Stimulated activated naive CD8-positive, alpha-beta T cell treated with anti-CD3 and anti-CD28 coated beads, Interleukin-15, Interleukin-2, amounts not matched to agents 100 ng/mL and 50 ng/mL, for 24 hours (primary cell): ENCODE data around the gene PTPRF.
"Not testable (repeated sequence)": the region's sequence is repeated elsewhere in the genome, so short reads cannot be mapped to it uniquely, and the experiment has no call there.

Experiments
- H3K27ac Mint-ChIP-seq: one replicate; pipeline ENCODE4 v1.8.0; 2021; ENCODE audit warnings: mild to moderate bottlenecking, mixed read lengths
- H3K27me3 Mint-ChIP-seq: one replicate; pipeline ENCODE4 v1.8.0; 2021; ENCODE audit warnings: mixed read lengths
- H3K36me3 Mint-ChIP-seq: one replicate; pipeline ENCODE4 v1.8.0; 2021; ENCODE audit warnings: low read depth, mixed read lengths
- H3K4me1 Mint-ChIP-seq: one replicate; pipeline ENCODE4 v1.8.0; 2021; ENCODE audit warnings: low read depth, mixed read lengths
- H3K4me3 Mint-ChIP-seq: one replicate; pipeline ENCODE4 v1.8.0; 2021; ENCODE audit warnings: mild to moderate bottlenecking, mixed read lengths
- H3K9me3 Mint-ChIP-seq: one replicate; pipeline ENCODE4 v1.8.0; 2021; ENCODE audit warnings: mixed read lengths

The PTPRF gene

GRCh38 chr1:43549394-43549793, 18.7 kb downstream of the PTPRF start:
- peaks cover 12% of the 10 kb centered on the region for H3K27me3 Mint-ChIP-seq
- not testable (repeated sequence) for H3K36me3 Mint-ChIP-seq, H3K9me3 Mint-ChIP-seq, H3K27ac Mint-ChIP-seq, H3K4me3 Mint-ChIP-seq, H3K4me1 Mint-ChIP-seq

GRCh38 chr1:43549921-43550597, 19.4 kb downstream of the PTPRF start:
- no peak overlapping the region for H3K27ac Mint-ChIP-seq
- H3K27me3 Mint-ChIP-seq = peaks cover 12% of the 10 kb centered on the region
- peaks cover 13% of the 10 kb centered on the region for H3K4me1 Mint-ChIP-seq
- no peak overlapping the region for H3K4me3 Mint-ChIP-seq
- H3K9me3 Mint-ChIP-seq = no peaks in the 10 kb centered on the region
- H3K36me3 Mint-ChIP-seq = no peaks in the 10 kb centered on the region

GRCh38 chr1:43550598-43551246, 20.0 kb downstream of the PTPRF start:
- Mint-ChIP-seq H3K27me3 (peaks cover 12% of the 10 kb centered on the region), H3K27ac (no peak overlapping the region), H3K9me3 (no peaks in the 10 kb centered on the region), H3K4me3 (no peak overlapping the region), H3K4me1 (peaks cover 13% of the 10 kb centered on the region), H3K36me3 (no peaks in the 10 kb centered on the region)

- peaks cover 12% of the 10 kb centered on the region for H3K27me3 Mint-ChIP-seq
- H3K4me1 Mint-ChIP-seq = peaks cover 13% of the 10 kb centered on the region
- no peaks in the 10 kb centered on the region for H3K36me3 Mint-ChIP-seq
- H3K4me3 Mint-ChIP-seq = no peak overlapping the region
- H3K9me3 Mint-ChIP-seq = no peaks in the 10 kb centered on the region
- no peak overlapping the region for H3K27ac Mint-ChIP-seq
Observed at GRCh38 chr1:43551396-43551888, 20.8 kb downstream of the PTPRF start.

- no peak overlapping the region for H3K27ac Mint-ChIP-seq
- H3K9me3 Mint-ChIP-seq = no peaks in the 10 kb centered on the region
- H3K36me3 Mint-ChIP-seq = no peaks in the 10 kb centered on the region
- H3K27me3 Mint-ChIP-seq = peaks cover 8% of the 10 kb centered on the region
- no peak overlapping the region for H3K4me3 Mint-ChIP-seq
- peaks cover 13% of the 10 kb centered on the region for H3K4me1 Mint-ChIP-seq
Observed at GRCh38 chr1:43552059-43552742, 21.5 kb downstream of the PTPRF start.

- Mint-ChIP-seq H3K9me3 (no peaks in the 10 kb centered on the region), H3K4me3 (no peak overlapping the region), H3K36me3 (no peaks in the 10 kb centered on the region), H3K27ac (no peak overlapping the region), H3K27me3 (peaks cover 8% of the 10 kb centered on the region), H3K4me1 (peaks cover 13% of the 10 kb centered on the region)
Observed at GRCh38 chr1:43552813-43553212, 22.1 kb downstream of the PTPRF start.

GRCh38 chr1:43554444-43554992, 23.8 kb downstream of the PTPRF start:
- H3K4me1 Mint-ChIP-seq = peaks cover 13% of the 10 kb centered on the region
- H3K27ac Mint-ChIP-seq = no peak overlapping the region

GRCh38 chr1:43556782-43557181, 26.1 kb downstream of the PTPRF start:
- Mint-ChIP-seq H3K9me3 (no peaks in the 10 kb centered on the region), H3K4me3 (no peak overlapping the region), H3K27ac (no peak overlapping the region), H3K4me1 (peaks cover 10% of the 10 kb centered on the region), H3K36me3 (no peaks in the 10 kb centered on the region), H3K27me3 (no peaks in the 10 kb centered on the region)

More at GRCh38 chr1:43554444-43554992, 23.8 kb downstream of the PTPRF start:
- H3K36me3 Mint-ChIP-seq = no peaks in the 10 kb centered on the region
- H3K9me3 Mint-ChIP-seq = no peaks in the 10 kb centered on the region
- peaks cover 8% of the 10 kb centered on the region for H3K27me3 Mint-ChIP-seq
- no peak overlapping the region for H3K4me3 Mint-ChIP-seq

GRCh38 chr1:43557744-43558245, 27.1 kb downstream of the PTPRF start:
- H3K4me3 Mint-ChIP-seq = no peak overlapping the region
- no peaks in the 10 kb centered on the region for H3K27me3 Mint-ChIP-seq
- no peaks in the 10 kb centered on the region for H3K9me3 Mint-ChIP-seq
- no peak overlapping the region for H3K27ac Mint-ChIP-seq
- H3K36me3 Mint-ChIP-seq = no peaks in the 10 kb centered on the region
- peaks cover 10% of the 10 kb centered on the region for H3K4me1 Mint-ChIP-seq

GRCh38 chr1:43558346-43558841, 27.7 kb downstream of the PTPRF start:
- Mint-ChIP-seq H3K36me3 (no peaks in the 10 kb centered on the region), H3K27me3 (no peaks in the 10 kb centered on the region), H3K27ac (no peak overlapping the region), H3K4me1 (peaks cover 10% of the 10 kb centered on the region), H3K9me3 (no peaks in the 10 kb centered on the region), H3K4me3 (no peak overlapping the region)

- no peak overlapping the region for H3K4me3 Mint-ChIP-seq
- H3K27me3 Mint-ChIP-seq = no peaks in the 10 kb centered on the region
- no peaks in the 10 kb centered on the region for H3K36me3 Mint-ChIP-seq
- H3K4me1 Mint-ChIP-seq = peaks cover 3% of the 10 kb centered on the region
- no peak overlapping the region for H3K27ac Mint-ChIP-seq
- no peaks in the 10 kb centered on the region for H3K9me3 Mint-ChIP-seq
Observed at GRCh38 chr1:43559714-43560113, 29.0 kb downstream of the PTPRF start.

- Mint-ChIP-seq H3K4me1 (no peaks in the 10 kb centered on the region), H3K9me3 (no peaks in the 10 kb centered on the region), H3K27ac (no peak overlapping the region), H3K36me3 (no peaks in the 10 kb centered on the region), H3K4me3 (no peak overlapping the region), H3K27me3 (no peaks in the 10 kb centered on the region)
Observed at GRCh38 chr1:43560286-43560685, 29.6 kb downstream of the PTPRF start.

GRCh38 chr1:43563876-43564539, 33.3 kb downstream of the PTPRF start:
- H3K4me3 Mint-ChIP-seq = no peak overlapping the region

GRCh38 chr1:43564551-43565348, 34.1 kb downstream of the PTPRF start:
- peaks cover 10% of the 10 kb centered on the region for H3K27me3 Mint-ChIP-seq
- no peaks in the 10 kb centered on the region for H3K36me3 Mint-ChIP-seq
- no peak overlapping the region for H3K4me3 Mint-ChIP-seq
- H3K27ac Mint-ChIP-seq = no peak overlapping the region
- peaks cover 6% of the 10 kb centered on the region for H3K4me1 Mint-ChIP-seq
- H3K9me3 Mint-ChIP-seq = no peaks in the 10 kb centered on the region

More at GRCh38 chr1:43563876-43564539, 33.3 kb downstream of the PTPRF start:
- Mint-ChIP-seq H3K27ac (no peak overlapping the region), H3K27me3 (peaks cover 10% of the 10 kb centered on the region), H3K9me3 (no peaks in the 10 kb centered on the region), H3K36me3 (no peaks in the 10 kb centered on the region), H3K4me1 (peaks cover 6% of the 10 kb centered on the region)
